Measurements from ENCODE around the gene MCF2L.

MCF2L gene

DNA sequence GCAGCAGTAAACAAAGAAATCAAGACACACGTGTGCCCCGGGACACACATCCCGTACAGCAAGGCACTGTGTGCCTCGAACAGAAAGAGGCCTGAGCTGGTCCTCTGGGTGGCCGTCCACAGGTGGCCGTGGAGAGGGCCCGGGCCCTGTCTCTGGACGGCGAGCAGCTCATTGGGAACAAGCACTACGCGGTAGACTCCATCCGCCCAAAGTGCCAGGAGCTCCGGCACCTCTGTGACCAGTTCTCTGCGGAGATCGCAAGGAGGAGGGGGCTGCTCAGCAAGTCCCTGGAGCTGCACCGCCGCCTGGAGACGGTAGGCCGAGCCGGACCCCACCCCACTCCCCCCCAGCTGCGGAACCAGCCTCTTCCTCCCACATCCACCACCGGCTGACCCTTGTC lies 105.9 kb downstream of the MCF2L start:
- DNase-seq = no peak

DNA sequence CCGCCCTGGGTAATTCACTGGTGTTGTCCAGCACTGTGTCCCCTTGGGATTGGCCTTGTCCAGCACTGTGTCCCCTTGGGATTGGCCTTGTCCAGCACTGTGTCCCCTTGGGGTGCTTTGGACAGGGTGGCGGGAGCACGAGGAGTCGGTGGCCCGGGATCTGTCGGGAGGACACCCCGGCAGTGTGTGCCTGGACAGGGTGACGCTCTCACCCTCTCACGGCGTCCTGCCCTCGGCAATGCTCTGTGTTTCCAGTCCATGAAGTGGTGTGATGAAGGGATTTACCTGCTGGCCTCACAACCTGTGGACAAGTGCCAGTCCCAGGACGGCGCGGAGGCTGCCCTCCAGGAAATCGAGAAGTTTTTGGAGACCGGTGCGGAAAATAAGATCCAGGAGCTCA lies 106.7 kb downstream of the MCF2L start:
- Histone ChIP-seq H3K9me2 (replicated peaks; ENCODE audit: insufficient read depth, low read length) (no peaks in the 10 kb centered on the region), H3K79me2 (ENCODE audit: low read length) (no peaks in the 10 kb centered on the region), H3K9me3 (replicated peaks; ENCODE audit: insufficient read depth, low read length) (no peaks in the 10 kb centered on the region), H3K36me3 (replicated peaks; ENCODE audit: insufficient read depth, low read length) (no peaks in the 10 kb centered on the region), H3K27me3 (replicated peaks; ENCODE audit: insufficient read depth, low read length) (peaks cover 90% of the 10 kb centered on the region), H3K4me2 (ENCODE audit: low read depth, low read length) (no peak overlapping the region), H4K20me1 (ENCODE audit: insufficient read depth, low read length) (no peaks in the 10 kb centered on the region), H3K4me1 (ENCODE audit: low read length) (no peaks in the 10 kb centered on the region), H3K9ac (ENCODE audit: low read length) (no peak overlapping the region), H2AFZ (ENCODE audit: low read length) (no peak overlapping the region), H3K27ac (ENCODE audit: low read length) (no peak overlapping the region), H3K4me3 (ENCODE audit: low read length) (no peak overlapping the region), H3F3A (ENCODE audit: insufficient read depth, low read length) (no peaks in the 10 kb centered on the region)
- no peak for DNase-seq
- TF ChIP-seq EZH2 (optimal IDR thresholded peaks at IDR 0.05; ENCODE audit: low read depth, low read length) = no peak
- no peak for TF ChIP-seq EZH2phosphoT487 (IDR thresholded peaks at IDR 0.05; ENCODE audit: low read length)
- TF ChIP-seq, protein P1, sequence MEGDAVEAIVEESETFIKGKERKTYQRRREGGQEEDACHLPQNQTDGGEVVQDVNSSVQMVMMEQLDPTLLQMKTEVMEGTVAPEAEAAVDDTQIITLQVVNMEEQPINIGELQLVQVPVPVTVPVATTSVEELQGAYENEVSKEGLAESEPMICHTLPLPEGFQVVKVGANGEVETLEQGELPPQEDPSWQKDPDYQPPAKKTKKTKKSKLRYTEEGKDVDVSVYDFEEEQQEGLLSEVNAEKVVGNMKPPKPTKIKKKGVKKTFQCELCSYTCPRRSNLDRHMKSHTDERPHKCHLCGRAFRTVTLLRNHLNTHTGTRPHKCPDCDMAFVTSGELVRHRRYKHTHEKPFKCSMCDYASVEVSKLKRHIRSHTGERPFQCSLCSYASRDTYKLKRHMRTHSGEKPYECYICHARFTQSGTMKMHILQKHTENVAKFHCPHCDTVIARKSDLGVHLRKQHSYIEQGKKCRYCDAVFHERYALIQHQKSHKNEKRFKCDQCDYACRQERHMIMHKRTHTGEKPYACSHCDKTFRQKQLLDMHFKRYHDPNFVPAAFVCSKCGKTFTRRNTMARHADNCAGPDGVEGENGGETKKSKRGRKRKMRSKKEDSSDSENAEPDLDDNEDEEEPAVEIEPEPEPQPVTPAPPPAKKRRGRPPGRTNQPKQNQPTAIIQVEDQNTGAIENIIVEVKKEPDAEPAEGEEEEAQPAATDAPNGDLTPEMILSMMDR (IDR thresholded peaks at IDR 0.05; ENCODE audit: low read length) = no peak

More for the DNA sequence above, 105.9 kb downstream of the MCF2L start:
- H3K9me3 ChIP-seq (replicated peaks; ENCODE audit: insufficient read depth, low read length) = no peaks in the 10 kb centered on the region
- TF ChIP-seq EZH2phosphoT487 (IDR thresholded peaks at IDR 0.05; ENCODE audit: low read length) (no peak), EZH2 (optimal IDR thresholded peaks at IDR 0.05; ENCODE audit: low read depth, low read length) (no peak)
- TF ChIP-seq, protein P1 (IDR thresholded peaks at IDR 0.05; ENCODE audit: low read length) = no peak
- H3K9me2 ChIP-seq (replicated peaks; ENCODE audit: insufficient read depth, low read length) = no peaks in the 10 kb centered on the region
- H3K27me3 ChIP-seq (replicated peaks; ENCODE audit: insufficient read depth, low read length) = peaks cover 92% of the 10 kb centered on the region
- H3K9ac ChIP-seq (ENCODE audit: low read length) = no peak overlapping the region
- no peak overlapping the region for H2AFZ ChIP-seq (ENCODE audit: low read length)
- H3K4me3 ChIP-seq (ENCODE audit: low read length) = no peak overlapping the region
- no peaks in the 10 kb centered on the region for H3K79me2 ChIP-seq (ENCODE audit: low read length)
- H4K20me1 ChIP-seq (ENCODE audit: insufficient read depth, low read length) = no peaks in the 10 kb centered on the region
- H3F3A ChIP-seq (ENCODE audit: insufficient read depth, low read length) = no peaks in the 10 kb centered on the region
- no peaks in the 10 kb centered on the region for H3K4me1 ChIP-seq (ENCODE audit: low read length)
- no peak overlapping the region for H3K27ac ChIP-seq (ENCODE audit: low read length)
- H3K36me3 ChIP-seq (replicated peaks; ENCODE audit: insufficient read depth, low read length) = no peaks in the 10 kb centered on the region
- H3K4me2 ChIP-seq (ENCODE audit: low read depth, low read length) = no peak overlapping the region

DNA sequence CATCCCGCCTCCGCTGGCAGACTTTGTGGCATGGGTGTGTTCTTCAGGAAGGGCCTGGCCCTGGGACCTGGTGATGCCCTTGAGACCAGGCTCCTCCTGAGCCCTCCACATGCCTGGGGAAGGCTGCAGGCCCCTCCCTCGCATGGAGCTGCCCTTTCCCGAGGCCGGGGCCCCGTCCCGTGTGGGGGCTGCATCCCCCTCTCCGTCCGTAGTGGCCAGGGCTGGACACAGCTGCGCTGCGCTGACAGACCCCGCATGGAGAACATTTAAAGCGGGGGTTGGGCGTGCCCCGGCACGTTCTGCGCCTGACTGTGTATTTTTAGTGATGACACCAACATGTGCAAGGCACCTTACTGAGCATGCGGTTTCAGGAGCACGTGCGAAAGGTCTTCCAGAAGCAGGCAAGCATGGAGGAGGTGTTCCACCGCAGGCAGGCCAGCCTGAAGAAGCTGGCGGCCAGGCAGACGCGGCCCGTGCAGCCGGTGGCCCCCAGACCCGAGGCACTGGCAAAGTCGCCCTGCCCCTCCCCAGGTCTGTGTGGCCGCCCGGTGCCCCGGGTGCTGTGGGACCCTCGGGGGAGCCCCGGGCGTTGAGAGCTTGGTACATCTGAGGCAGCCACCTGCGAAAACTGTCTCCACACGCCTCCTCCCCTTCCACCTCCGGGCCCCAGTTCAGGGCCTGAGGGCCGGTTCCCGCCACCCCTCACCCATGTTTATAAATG lies 107.8 kb downstream of the MCF2L start:
- H3K36me3 ChIP-seq (replicated peaks; ENCODE audit: insufficient read depth, low read length) = no peaks in the 10 kb centered on the region
- H3K4me2 ChIP-seq (ENCODE audit: low read depth, low read length) = no peak overlapping the region
- no peaks in the 10 kb centered on the region for H3F3A ChIP-seq (ENCODE audit: insufficient read depth, low read length)
- H3K9ac ChIP-seq (ENCODE audit: low read length) = no peak overlapping the region
- H3K27ac ChIP-seq (ENCODE audit: low read length) = no peak overlapping the region
- no peaks in the 10 kb centered on the region for H3K9me2 ChIP-seq (replicated peaks; ENCODE audit: insufficient read depth, low read length)
- no peak for DNase-seq
- no peak overlapping the region for H3K4me3 ChIP-seq (ENCODE audit: low read length)
- H4K20me1 ChIP-seq (ENCODE audit: insufficient read depth, low read length) = no peaks in the 10 kb centered on the region
- TF ChIP-seq EZH2 (optimal IDR thresholded peaks at IDR 0.05; ENCODE audit: low read depth, low read length) = no peak
- TF ChIP-seq EZH2phosphoT487 (IDR thresholded peaks at IDR 0.05; ENCODE audit: low read length) = no peak
- TF ChIP-seq, protein P1 (IDR thresholded peaks at IDR 0.05; ENCODE audit: low read length) = no peak
- H2AFZ ChIP-seq (ENCODE audit: low read length) = no peak overlapping the region
- H3K27me3 ChIP-seq (replicated peaks; ENCODE audit: insufficient read depth, low read length) = peaks cover 90% of the 10 kb centered on the region
- H3K9me3 ChIP-seq (replicated peaks; ENCODE audit: insufficient read depth, low read length) = no peaks in the 10 kb centered on the region
- H3K4me1 ChIP-seq (ENCODE audit: low read length) = no peaks in the 10 kb centered on the region
- no peaks in the 10 kb centered on the region for H3K79me2 ChIP-seq (ENCODE audit: low read length)
